HFF-Myc (cell line): Measurements from ENCODE around the gene PARD3.

Experiments
- DNase-seq: peaks from one replicate; pipeline ENCODE4 v3.0.0-alpha.2; 2011; ENCODE audit warnings: low read depth; ENCODE audit errors: extremely low read depth
- H3K4me3 ChIP-seq: replicated peaks from 2 replicates; pipeline ENCODE4 v1.5.1; 2011; ENCODE audit warnings: low read depth, mild to moderate bottlenecking, control low read depth, low read length
- TF ChIP-seq, protein P1 (sequence below): IDR thresholded peaks from 2 replicates; pipeline ENCODE4 v1.5.1; 2012; ENCODE audit warnings: mild to moderate bottlenecking, low read depth, low read length, control low read depth; ENCODE audit errors: missing control alignments

The PARD3 gene

DNA sequence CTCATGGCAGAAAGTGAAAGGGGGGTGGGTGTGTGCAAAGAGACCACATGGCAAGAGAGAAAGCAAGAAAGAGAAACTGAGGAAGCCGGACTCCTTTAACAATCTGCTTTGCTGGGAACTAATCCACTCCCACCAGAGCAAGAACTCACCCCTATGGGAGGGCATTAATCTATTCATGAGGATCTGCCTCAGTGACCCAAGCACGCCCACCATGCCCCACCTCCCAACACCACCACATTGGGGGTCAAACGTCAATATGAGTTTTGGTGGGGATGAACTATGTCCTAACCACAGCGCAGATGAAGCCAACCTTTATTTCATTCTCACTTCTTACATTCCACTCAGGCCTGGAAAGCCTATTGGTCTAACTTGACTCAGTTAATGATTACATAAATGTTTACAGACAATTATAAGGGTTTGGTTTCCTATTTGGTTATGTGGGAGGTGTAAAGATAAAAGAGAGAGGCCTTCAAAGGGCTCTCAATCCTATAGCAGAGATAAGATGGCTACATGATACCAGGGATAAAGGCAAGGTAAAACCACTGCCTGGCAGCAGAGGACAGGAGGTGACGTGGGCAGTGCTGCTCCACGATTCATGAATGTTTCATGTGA is 601.8 kb downstream of the PARD3 start:
- DNase-seq: no peak
- TF ChIP-seq, protein P1, sequence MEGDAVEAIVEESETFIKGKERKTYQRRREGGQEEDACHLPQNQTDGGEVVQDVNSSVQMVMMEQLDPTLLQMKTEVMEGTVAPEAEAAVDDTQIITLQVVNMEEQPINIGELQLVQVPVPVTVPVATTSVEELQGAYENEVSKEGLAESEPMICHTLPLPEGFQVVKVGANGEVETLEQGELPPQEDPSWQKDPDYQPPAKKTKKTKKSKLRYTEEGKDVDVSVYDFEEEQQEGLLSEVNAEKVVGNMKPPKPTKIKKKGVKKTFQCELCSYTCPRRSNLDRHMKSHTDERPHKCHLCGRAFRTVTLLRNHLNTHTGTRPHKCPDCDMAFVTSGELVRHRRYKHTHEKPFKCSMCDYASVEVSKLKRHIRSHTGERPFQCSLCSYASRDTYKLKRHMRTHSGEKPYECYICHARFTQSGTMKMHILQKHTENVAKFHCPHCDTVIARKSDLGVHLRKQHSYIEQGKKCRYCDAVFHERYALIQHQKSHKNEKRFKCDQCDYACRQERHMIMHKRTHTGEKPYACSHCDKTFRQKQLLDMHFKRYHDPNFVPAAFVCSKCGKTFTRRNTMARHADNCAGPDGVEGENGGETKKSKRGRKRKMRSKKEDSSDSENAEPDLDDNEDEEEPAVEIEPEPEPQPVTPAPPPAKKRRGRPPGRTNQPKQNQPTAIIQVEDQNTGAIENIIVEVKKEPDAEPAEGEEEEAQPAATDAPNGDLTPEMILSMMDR: no peak
- no peak overlapping the region for H3K4me3 ChIP-seq

GRCh38 chr10:34207343-34207742 is 607.8 kb downstream of the PARD3 start:
- no peak for DNase-seq
- TF ChIP-seq, protein P1: no peak
- no peak overlapping the region for H3K4me3 ChIP-seq

DNA sequence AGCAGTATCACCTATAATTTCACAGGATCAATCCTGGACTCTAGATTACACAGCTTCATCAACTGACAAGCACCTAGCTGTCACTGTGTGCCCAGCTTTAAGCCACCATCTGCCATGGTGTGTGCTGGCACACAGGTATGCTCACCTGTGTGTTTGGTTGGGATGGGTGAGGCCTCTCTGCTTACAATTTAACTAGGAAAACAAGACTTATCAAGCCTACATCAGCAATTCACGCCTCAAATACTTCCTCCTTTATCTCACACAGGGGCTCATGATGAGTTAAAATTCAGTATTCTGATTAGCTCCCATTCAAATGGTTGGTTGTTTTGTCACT is 608.2 kb downstream of the PARD3 start:
- no peak for DNase-seq
- no peak overlapping the region for H3K4me3 ChIP-seq
- TF ChIP-seq, protein P1: no peak

DNA sequence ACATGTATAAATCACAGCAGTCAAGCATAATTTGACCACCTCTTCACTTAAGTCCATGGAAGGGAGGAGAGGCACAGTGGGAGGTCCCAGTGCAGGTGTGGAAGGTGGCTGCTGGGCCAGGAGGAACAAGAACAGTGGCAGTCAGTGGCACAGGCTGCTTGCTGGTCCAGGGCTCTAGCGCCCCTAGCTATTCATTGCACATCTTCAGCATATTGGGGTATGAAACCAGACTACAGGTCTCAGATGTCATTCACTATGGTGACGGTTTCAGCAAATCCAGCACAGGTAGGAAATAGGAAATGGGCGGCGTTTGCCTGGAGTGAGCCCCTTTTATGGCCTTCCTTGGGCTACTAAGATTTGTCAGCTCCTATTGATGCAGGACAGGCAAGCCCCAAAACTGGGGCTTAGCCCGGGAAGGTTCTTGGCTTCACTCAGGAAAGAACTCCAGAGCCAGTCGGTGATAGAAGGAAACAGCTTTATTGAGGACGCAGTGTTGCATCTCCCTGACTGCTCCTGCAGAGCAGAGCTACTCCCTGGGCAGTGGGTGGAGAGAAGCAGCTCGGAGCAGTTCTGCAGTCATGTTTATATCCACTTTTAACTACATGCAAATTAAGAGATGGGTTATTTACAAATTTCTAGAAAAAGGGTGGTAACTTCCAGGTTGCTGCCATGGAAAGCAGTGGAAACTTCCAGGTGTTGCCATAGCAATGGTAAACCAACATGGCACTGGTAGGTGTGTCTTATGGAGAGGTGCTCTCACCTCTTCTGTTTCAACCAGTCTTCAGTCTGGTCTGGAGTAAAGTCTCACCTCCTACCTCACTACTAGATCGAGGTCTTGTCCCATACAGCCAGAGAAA is 608.8 kb downstream of the PARD3 start:
- TF ChIP-seq, protein P1: no peak
- no peak for DNase-seq

GRCh38 chr10:34205452-34205851 is 609.6 kb downstream of the PARD3 start:
- DNase-seq: no peak
- TF ChIP-seq, protein P1: no peak
- H3K4me3 ChIP-seq: no peak overlapping the region

More for the DNA sequence above, 608.8 kb downstream of the PARD3 start:
- H3K4me3 ChIP-seq: no peak overlapping the region

DNA sequence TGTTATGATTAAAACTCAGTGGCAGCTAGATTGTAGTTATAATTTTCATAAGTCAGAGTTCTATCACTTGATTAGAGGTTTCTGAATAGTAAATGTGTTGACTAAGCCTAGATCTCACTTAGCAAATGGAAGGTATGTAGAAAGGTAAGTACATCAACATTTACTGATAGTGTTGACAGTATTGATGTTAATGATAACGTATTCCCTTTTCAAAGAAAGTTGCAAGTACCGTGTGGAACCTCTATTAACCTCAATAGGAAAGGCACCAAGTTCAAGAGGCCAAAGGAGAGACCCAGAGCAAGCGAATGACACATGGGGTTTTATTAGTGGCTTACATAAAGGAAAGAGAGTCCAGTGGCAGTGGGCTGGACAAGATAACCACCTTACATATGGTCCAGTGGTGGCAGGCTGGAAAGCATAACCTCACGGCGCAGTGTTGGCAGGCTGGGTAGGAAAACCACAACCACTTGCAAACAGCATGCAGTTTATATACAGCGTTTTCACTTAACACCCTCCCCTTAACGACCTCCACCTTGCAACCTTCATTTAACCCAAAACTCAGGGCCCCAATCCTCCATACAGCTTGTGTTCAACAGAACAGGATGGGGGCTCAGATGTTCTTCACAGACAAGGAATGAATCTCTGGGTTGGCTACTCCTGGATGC is 611.0 kb downstream of the PARD3 start:
- TF ChIP-seq, protein P1: no peak
- DNase-seq: no peak
- H3K4me3 ChIP-seq: no peak overlapping the region
